ELF-1 (cell line): Measurements from ENCODE around the gene IRF6.
"Not testable (repeated sequence)": the region's sequence is repeated elsewhere in the genome, so short reads cannot be mapped to it uniquely, and the experiment has no call there.

ENCODE experiments used
- DNase-seq: peaks from one replicate; pipeline ENCODE4 v3.0.0-alpha.2; 2016; ENCODE audit warnings: low read depth, low spot score

The IRF6 gene

DNA sequence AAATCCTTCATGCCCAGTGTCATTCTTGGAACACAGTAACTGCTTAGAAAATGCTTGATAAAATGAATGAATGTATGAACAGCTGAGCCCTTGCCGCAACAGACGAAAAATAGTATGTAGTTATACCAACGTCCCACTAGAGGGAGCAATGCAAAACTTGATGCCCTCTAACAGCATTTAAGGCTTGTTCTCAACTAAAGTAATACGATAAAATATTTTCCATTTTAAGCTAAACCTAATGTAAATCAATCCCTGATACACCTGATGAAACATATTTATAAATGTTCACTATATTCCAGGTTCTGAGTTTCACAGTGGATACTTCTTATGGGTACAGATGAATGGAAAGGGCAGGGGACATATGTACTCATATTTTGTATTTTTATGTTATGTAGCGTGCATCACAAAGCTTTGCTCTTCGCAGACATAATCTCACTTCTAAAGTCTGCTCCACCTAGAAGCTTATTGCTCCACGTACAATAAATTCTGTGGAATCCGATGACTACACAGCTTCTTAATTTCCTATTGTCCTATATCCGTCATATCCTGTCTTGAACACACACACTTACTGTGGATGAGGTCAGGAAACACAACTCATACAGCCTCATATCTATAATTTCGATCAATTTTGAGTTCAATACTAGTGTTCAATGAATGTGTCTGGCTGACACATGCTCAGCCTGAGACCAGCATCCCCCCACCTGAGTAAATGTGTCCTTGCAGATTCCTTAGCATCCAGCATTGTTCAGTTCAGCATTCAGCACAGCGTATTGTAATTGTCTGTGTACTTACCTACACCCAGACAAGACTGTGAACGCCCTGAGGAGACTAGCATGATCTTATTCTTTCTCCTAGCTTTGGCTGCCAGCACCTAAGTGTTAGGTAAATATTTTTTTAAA, 17.4 kb upstream of the IRF6 start:
- no peak for DNase-seq

DNA sequence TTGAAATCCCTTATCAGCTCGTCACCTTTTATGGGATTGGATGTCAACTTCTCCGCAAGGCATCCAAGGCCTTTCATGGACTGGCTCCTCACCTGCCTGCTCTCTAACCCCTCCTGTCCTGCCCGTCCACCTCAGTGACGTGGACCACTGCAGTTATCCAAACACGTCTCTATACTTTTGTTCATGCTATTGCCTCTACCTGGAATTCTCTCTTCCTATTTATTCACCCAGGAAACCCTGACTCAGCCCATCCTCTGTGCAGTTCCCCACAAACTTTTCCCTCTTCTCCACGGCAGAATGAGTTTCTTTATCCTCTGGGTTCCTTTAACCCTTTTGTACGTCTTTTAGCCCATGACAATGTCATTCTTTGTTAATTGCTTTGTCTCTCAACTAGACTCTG, 16.8 kb upstream of the IRF6 start:
- no peak for DNase-seq

DNA sequence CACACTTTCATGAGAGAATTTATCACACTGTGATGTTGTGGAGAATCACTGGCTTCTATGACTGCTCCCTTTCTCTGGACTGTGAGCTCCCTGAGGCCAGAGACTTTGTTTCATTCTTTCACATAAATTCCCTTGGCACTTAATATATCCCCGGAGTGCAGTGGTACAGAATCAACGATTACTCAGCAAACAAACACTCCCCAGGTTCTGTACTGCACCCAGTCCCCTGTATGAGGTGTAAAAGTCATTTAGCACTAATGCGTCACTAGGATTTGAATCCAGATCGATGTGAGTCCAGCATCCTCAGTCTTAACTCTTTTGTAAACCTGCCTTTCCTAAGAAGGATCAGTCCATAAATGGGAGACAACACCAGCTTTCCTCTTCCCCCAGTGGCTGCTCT, 15.0 kb upstream of the IRF6 start:
- no peak for DNase-seq

DNA sequence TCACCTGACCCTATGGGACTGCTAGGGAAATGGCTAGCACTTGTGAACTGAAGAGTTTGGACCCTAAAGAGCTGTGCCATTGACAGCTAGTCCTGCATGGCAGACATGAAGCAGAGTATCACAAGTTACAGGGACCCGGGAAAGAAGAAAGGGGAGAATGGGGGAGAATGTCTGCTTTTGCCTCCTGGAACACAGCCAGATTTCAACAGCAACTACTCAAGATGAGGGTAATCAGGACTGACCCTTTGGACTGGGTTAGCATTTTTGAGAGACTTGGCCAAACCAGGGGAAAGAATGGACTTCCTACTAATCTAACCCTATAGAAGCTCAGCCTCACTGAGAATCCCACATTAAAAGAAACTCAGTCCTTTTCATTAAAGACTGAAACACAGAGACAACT, 13.1 kb upstream of the IRF6 start:
- DNase-seq = no peak

DNA sequence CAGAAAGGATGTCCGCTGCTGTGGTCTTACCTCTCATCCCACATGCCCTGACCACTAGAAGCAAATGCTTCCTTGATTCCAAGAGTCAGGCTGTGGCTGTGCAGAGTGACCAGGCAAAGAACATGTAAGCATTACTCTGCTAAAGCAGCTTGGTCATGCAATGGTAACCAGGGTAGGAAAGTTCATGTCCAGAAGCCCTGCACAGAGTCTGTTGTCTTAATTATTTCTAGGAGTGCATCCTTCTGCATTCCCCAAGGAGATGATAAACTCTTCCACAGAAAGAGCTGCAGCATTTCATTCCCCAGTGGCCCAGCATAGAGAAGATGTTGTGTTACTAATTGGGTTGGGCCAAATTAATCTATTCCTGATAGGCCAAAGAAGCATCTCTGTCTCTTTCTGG, 11.7 kb upstream of the IRF6 start:
- no peak for DNase-seq

DNA sequence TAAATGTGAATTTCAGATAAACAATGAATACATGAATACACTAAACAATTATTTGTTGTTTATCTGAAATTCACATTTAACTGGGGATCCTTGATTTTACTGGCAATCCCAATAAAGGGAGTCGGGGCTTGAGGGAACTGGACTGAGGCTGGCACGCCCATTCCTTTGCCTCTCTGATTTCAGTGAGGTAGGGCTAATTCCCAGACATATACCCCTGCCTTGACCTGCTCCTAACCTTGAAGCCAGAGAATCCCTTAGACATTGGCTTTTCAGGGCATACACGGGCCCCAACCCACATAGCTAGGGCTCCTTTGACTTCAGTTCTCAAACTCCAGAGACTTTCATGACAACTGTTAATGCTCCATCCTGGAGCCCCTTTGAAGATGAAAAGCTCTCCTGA, 11.0 kb upstream of the IRF6 start:
- DNase-seq = no peak

DNA sequence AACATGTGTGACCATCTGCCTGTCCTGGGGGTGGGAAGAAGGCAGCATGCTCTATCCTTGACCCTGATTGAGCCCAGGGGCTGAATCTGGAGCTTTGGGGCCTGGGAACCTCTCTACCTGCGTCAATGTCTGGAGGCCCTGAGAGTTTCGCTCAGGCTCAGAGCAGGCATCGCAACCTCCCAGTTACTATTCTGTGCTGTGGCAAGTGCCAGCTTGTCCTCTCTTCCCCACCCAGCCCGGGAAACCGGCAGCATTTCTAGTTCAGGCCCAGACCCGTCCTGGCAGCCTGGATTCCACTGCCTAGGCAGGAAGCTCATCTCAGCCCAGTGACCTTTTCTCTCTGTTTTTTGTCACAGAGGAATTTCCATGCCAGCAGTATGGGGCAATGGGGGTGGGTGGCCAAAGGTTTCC, 10.0 kb upstream of the IRF6 start:
- DNase-seq = no peak

DNA sequence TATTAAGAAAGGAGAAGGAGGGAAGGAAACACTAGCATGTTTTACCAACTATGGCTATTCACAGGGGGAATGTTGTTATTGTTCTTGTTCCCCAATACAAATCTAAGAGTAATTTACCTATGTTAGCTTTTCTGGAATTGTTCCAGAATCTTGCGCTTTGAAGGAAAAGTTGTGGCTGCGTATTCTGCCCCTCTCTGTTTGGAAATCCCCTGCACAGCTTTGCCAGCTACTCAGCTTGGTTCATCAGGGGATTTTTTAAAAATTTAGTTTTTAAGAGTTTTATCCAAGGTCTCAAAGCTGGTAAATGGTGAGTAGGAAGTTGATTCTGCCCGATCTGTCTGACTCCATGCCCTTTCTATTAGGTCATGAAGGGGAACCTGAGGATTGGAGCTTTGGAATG, 9.5 kb upstream of the IRF6 start:
- no peak for DNase-seq

DNA sequence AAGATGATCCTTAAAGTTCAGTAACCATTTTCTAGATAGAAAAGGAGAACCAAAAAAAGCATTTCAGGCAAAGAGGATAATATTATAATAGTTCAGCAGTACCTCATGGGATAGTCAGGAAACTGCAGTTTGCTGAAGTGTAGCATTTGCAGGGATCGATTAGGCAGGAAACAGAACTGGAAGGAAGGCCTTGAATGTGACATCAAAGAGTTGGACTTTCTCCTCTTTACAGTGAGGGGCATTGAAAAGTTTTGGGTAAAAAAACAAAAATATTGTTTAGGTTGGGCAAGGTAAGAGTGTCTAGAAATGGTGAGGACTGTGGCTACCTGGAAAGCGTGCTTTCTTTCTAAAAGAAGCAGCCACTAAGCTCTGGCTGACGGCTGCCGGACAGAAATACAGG, 8.0 kb upstream of the IRF6 start:
- DNase-seq = no peak

DNA sequence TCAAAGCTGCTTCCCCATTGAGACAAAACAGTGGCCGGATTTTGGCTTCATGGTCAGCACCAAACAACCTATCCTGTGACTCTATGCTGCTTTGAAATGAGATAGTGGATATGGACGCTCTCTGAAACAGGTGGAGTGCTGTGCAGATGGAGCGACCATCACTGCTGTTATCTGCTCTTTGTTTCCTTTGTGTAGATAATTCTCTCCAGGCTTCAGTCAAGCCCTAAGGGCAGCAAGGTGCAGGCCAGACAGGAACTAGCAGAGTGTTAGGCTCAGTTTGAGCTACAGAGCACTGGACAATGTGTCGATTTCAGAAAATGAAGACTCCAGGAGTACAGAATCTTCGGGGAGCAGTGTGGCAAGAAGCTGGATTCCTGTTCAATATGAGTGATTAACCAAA, 4.8 kb upstream of the IRF6 start:
- DNase-seq = peak; percentile 43

DNA sequence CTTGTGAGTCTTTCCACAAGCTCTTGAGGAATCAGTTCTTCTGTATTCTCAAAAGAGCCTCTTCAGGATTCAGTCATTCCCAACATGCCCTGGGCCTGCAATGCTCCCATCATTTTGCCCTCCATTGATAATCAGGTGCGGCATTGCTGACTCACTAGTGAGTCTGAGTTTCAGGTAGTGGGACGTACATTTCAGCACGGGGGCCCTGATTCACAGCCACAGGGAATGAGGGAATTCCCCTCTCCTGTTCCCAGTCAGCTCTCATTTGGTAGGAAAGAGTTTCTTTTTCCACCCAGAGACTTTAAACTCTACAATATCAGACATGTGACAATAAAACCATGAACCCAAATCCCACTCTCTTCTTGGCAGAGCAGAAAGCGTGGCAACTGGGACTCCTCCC, 3.7 kb upstream of the IRF6 start:
- DNase-seq = no peak

DNA sequence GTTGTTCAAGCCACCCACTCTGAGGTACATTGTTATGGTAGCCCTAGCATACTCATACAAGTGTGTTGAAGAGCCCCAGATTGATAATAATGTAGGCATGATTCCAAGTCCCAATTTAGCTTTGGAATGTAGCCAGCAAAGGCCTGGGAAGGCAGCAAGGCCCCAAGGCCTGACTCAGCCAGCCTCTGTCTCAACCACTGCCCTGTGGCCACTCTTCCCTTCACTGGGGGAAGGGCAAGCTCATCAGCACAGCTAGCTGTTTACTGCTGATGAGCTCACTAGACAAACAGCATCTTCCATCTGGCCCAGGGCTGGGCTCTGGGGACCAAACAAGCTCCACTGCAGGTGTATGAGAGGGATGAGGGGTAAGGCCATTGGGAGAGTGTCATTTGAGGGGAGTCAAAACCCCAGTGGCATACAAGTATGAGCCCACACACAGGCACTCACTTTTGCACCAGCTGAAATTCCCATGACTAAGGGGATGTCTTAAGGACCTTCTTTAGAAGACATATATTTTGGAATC, 2.2 kb upstream of the IRF6 start:
- DNase-seq = peak; percentile 78

DNA sequence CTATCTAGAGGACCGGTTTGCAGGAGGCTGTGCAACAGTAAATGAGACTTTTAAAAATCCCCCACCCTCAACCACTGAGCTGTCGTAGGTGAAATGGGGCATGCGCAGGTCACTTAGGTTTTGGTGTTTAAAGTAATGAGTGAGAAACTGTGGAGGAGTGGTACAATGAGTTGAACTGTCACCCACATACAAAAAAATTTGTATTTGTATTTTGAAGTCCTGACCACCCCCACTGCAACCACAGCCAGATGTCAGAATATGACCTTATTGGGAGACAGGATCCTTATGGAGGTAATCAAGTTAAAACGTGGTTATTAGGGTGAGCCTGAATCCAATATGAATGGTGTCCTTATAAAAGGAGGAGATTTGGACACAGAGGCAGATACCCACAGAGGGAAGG, 1.6 kb upstream of the IRF6 start:
- no peak for DNase-seq

DNA sequence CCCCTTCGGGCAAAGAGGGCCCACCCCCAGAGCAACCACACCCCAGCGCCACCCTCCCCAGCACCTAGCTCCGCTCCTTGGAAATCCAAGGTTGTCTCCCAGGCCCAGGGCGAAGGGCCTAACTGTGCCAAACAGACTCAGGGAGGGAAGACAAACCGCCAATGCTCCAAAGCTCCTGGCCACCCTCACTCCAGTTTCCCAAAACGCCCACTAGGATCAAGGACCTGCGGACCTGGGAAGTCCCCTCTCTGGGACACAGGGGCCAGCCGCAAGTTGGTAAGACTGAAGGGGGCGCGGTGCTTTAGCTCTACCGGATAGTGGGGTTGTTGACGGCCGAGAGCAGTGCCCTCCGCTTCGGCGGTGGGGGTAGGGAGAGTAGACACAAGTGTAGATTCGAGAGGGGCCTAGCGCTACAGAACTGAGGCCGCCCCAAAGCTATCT, 581 bp downstream of the IRF6 start:
- no peak for DNase-seq

DNA sequence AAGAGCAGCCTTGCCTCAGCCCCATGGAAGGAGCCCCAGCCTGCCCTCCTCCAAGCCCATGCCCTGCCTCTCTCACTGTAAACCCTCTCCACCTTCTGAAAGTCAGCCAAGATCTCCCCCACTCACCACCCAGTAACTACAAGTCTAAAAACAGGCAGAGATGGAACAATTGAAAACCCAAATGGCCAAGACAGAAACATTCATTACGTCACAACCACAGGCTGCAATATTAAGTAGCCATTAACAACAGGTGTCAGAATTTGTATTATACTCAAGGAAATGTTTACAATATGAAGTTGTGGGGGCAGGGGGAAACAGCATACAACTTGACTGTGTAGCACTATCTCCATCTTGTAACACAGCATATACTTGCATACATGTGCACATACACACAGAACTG, 2.4 kb downstream of the IRF6 start:
- no peak for DNase-seq

DNA sequence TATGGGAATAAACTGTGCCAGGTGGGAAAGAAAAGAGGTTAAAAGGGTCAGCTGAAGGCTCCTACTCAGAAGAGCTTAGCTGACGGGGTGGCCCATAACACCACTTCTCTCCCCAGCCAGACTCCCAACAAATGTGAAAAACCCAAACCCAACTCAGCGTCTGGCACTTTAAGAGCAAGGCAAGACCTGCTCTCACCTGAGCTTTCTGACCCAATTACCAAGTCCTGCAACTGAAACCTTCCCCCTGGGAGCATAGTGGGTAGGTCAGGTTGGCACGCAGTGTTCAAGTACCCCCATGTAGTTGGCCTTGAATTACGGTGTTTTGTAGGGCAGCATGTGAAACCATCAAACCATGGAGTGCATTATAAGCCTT, 3.2 kb downstream of the IRF6 start:
- DNase-seq = no peak

DNA sequence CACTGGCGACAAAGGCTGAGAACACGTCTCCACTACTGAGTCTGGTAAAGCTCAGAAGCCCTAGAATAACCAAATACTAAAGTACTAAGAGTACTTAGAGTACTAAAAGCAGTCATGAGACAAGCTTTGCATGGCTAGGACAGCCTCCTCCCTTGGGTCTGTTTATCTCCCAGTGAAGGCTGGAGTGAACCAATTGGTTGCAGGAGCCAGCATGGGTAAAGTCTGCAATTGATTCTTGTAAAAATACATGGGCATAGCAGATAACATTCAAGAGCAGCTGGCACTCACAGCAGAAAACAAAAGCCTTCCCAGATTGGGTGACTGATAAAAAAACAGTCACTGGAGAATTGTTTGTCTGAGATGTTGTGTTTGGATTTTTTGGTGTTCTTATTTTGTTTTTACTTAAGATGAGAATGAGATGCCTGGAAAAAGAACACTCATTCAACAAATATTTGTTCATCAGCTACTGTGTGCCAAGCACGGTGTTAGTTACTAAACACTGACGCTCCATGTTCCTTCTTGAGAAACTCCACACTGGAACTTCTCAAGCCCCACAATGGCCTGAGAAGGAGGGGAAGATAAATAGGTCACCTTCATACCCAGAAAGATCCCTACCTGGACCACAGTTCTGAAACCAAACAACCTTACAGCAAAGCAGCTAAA, 3.7 kb downstream of the IRF6 start:
- no peak for DNase-seq

DNA sequence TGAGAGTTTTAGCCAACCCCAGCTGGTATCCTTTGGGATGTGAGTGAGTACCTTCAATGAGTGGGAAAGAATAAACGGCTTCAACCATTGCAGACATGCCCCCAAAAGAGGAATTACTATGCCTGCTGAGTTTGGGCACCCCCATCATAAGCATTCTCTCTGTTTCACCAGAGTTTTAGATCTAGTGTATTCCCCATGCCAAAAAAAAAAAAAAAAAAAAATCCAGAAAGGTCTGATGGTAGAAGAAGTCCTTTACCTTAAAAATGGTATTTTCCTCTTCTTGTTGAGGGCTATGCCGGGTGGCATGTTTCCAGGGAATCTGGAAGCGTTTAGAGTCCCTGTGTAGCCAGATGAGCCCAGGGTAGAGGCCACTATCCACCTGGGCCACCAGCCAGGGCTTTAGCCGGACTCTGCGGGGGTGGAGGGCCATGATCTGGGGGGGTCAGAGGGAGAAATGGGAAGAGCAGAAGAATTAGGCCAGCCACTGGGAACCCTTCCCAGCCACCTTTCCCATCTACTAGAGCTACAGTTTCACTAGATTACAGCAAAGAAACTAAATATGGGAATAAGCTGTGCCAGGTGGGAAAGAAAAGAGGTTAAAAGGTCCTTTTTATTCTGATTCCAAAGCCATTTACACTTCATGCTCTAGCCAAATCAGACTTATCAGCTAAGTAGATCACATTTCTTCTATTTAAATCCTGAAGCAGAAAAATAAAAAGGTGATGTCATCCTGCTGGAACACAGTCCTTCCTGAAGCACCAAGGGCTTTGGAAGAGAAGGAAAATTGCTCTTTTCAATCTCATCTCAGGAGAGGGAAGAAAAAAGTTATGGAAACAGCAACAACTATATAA, 4.7 kb downstream of the IRF6 start:
- no peak for DNase-seq

DNA sequence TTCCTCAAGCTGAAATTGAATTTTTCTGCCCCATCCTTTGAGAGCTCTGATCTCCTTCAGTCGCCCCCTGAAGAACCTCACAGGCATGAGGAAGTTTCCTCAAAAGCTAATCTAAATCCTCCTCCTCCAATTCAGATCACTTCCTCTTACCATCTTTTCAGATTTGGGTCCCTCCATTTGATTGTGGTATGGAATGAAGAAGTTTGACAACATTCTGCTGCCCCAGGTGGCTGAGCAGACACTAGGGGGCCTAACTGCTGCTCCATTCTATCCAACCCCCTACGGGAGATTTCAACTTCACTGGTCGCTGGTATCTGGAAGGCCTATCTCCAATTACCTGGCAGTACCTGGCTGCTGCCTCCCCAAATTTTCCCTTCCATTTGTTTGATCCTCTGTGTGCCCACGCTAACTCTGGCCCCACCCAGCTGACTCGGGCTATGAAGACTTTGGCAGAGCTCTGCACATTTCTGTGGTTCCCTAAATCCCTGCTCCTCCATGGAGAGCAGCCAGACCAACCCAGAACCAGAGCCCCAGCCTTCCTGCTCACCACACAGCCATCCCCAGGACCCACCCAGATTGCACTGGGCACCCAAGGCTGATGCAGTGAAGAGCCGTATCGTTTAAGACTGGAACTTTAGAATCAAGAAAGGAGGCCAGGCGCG, 7.8 kb downstream of the IRF6 start:
- peak; percentile 23 for DNase-seq

DNA sequence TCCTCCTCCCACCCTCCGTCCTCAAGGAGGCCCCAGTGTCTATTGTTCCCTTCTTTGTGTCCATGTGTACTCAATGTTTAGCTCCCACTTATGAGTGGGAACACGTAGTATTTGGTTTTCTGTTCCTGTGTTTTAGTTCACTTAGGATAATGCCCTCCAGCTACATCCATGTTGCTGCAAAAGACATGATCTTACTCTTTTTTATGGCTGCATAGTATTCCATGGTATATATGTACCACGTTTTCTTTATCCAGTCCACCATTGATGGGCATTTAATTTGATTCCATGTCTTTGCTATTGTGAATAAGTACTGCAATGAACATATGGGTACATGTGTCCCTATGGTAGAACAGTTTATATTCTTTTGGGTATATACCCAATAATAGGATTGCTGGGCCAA, 12.2 kb downstream of the IRF6 start:
- DNase-seq = not testable (repeated sequence)

DNA sequence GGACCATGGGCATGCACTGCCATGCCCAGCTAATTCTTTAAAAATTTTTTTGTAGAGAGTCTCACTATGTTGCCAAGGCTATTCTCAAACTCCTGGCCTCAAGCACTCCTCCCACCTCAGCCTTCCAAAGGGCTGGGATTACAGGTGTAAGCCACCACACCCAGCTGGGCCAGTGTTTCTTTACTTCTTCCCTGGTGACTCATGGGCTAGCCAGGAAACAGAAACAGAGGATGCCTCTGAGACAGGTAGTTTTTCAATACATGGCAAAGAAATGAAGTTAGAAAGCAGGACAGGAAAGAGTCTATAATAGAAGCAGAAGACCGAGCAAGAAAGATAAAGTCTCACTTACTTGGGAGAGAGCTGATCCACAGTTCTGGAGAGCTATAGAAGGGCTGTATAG, 14.0 kb downstream of the IRF6 start:
- no peak for DNase-seq
